GM12878 (cell line): ENCODE measurements around the gene FANCC. TPM values are rescaled to one million over a fixed set of nuclear protein-coding genes. Genes with fewer than 3 reads are reported as not detected.
"Not testable (repeated sequence)": the region's sequence is repeated elsewhere in the genome, so short reads cannot be mapped to it uniquely, and the experiment has no call there.

Experiments
- ATAC-seq: fragments of 200-7000 bp; cut with Tn5 transposase; 3 replicates; pipeline ENCODE4 v1.9.1; 2020; ENCODE audit warnings: mild to moderate bottlenecking, moderate library complexity
- BruUV-seq: library from RNA; stranded (reverse); fragments of 400-500 nt; replicated peaks from 2 replicates; lab custom pipeline; 2021; lab: Mats Ljungman, UMichigan
- CTCF ChIA-PET: fragments of 300-600 bp; sonication (Branson Sonifier 250); formaldehyde crosslinking; extraction: SDS; loops from one replicate; lab custom pipeline; 2021; ENCODE audit warnings: inconsistent platforms; lab: Yijun Ruan, JAX
- POLR2A ChIA-PET: fragments of 350-600 bp; formaldehyde crosslinking; extraction: SDS; loops from one replicate; lab custom pipeline; 2021; ENCODE audit warnings: inconsistent platforms; lab: Charles Lee
- RAD21 ChIA-PET: fragments of 300-600 bp; sonication (Branson Sonifier 250); formaldehyde crosslinking; loops from one replicate; lab custom pipeline; 2023; ENCODE audit warnings: antibody characterized with exemption; ENCODE audit not compliant: unreplicated experiment; lab: Charles Lee
- SMC1A ChIA-PET: fragments of 300-600 bp; sonication (Branson Sonifier 250); formaldehyde crosslinking; loops from one replicate; lab custom pipeline; 2023; ENCODE audit not compliant: unreplicated experiment, uncharacterized antibody; lab: Charles Lee
- DNase-seq: peaks from one replicate; pipeline ENCODE4 v3.0.0-alpha.2; 2011; ENCODE audit warnings: low read depth, low spot score
- FAIRE-seq: peaks from 3 replicates; lab custom pipeline; 2011; peaks lifted over from hg19 to GRCh38; lab: Jason Lieb, UNC
- H2AFZ ChIP-seq: 2 replicates; pipeline ENCODE4 v1.6.0; 2011; ENCODE audit warnings: low read depth, low read length, control low read depth; ENCODE audit not compliant: control insufficient read depth
- H3K27ac ChIP-seq: 2 replicates; pipeline ENCODE4 v1.5.1; 2011; ENCODE audit warnings: control low read depth; ENCODE audit not compliant: control insufficient read depth, insufficient read depth
- H3K27me3 ChIP-seq, 2 experiments: replicated peaks in 1 of 2; 2 replicates each; pipeline versions ENCODE4 v1.6.0 to v1.6.1; 2011; ENCODE audit warnings: low read length in 1 of 2; ENCODE audit not compliant: control insufficient read depth in 2 of 2, insufficient read depth in 2 of 2
- H3K36me3 ChIP-seq, 2 experiments: 2 replicates each; pipeline ENCODE4 v1.5.1; 2011; ENCODE audit warnings: low read length in 1 of 2; ENCODE audit not compliant: control insufficient read depth in 2 of 2, insufficient read depth in 2 of 2
- H3K4me1 ChIP-seq: 2 replicates; pipeline ENCODE4 v1.6.1; 2011; ENCODE audit warnings: mild to moderate bottlenecking, low read length, moderate library complexity, mixed read lengths; ENCODE audit not compliant: control insufficient read depth, insufficient read depth
- H3K4me2 ChIP-seq: 2 replicates; pipeline ENCODE4 v1.6.0; 2011; ENCODE audit warnings: control low read depth; ENCODE audit not compliant: control insufficient read depth, insufficient read depth
- H3K4me3 ChIP-seq: fragments of 200-600 bp; sonication (generic); 2 replicates; pipeline ENCODE4 v1.5.1; 2016
- H3K79me2 ChIP-seq: 2 replicates; pipeline ENCODE4 v1.6.0; 2011; ENCODE audit warnings: low read length; ENCODE audit not compliant: control insufficient read depth, insufficient read depth
- H3K9ac ChIP-seq: 2 replicates; pipeline ENCODE4 v1.8.0; 2011; ENCODE audit warnings: low read length, control low read depth, mixed read lengths; ENCODE audit not compliant: control insufficient read depth, insufficient read depth
- H3K9me3 ChIP-seq: replicated peaks from 3 replicates; pipeline ENCODE4 v1.5.1; 2011; ENCODE audit warnings: mild to moderate bottlenecking, low read length; ENCODE audit not compliant: control insufficient read depth, insufficient read depth
- H4K20me1 ChIP-seq: 2 replicates; pipeline ENCODE4 v1.6.0; 2011; ENCODE audit not compliant: control insufficient read depth, insufficient read depth
- BMI1 ChIP-seq: fragments of 450-650 bp; IDR thresholded peaks from 2 replicates; pipeline ENCODE4 v1.6.1; 2016; ENCODE audit warnings: mild to moderate bottlenecking, moderate library complexity, borderline replicate concordance
- CHD4 ChIP-seq: fragments of 200-600 bp; sonication (generic); IDR thresholded peaks from 2 replicates; pipeline ENCODE4 v1.6.1; 2016; ENCODE audit warnings: mild to moderate bottlenecking
- E4F1 ChIP-seq: fragments of 450-650 bp; IDR thresholded peaks from 2 replicates; pipeline ENCODE4 v1.6.1; 2018; ENCODE audit warnings: borderline replicate concordance, mild to moderate bottlenecking; ENCODE audit not compliant: partially characterized antibody
- FOXK2 ChIP-seq: fragments of 450-650 bp; IDR thresholded peaks from 2 replicates; pipeline ENCODE4 v1.6.1; 2017; ENCODE audit warnings: mild to moderate bottlenecking, moderate library complexity
- IKZF2 ChIP-seq, 2 experiments: fragments of 450-650 bp; IDR thresholded peaks; 2 replicates each; pipeline ENCODE4 v1.6.1; 2017; ENCODE audit warnings: mild to moderate bottlenecking in 2 of 2, moderate library complexity in 2 of 2
- RELA ChIP-seq: fragments of 450-650 bp; IDR thresholded peaks from 2 replicates; pipeline ENCODE4 v1.8.0; 2014; ENCODE audit warnings: borderline replicate concordance; ENCODE audit not compliant: partially characterized antibody
- SP1 ChIP-seq: IDR thresholded peaks from one replicate; pipeline ENCODE4 v1.6.1; 2011; ENCODE audit warnings: low read depth, low read length
- SREBF2 ChIP-seq: IDR thresholded peaks from 2 replicates; pipeline ENCODE4 v1.6.1; 2012; ENCODE audit warnings: mild to moderate bottlenecking, low read length
- STAT3 ChIP-seq: IDR thresholded peaks from 2 replicates; pipeline ENCODE4 v1.6.1; 2011; ENCODE audit warnings: low read depth, low read length, improper control_type of control experiment
- ZNF217 ChIP-seq: fragments of 450-650 bp; IDR thresholded peaks from 2 replicates; pipeline ENCODE4 v1.6.1; 2017; ENCODE audit warnings: antibody characterized with exemption, mild to moderate bottlenecking
- ZNF274 ChIP-seq: IDR thresholded peaks from one replicate; pipeline ENCODE4 v1.8.0; 2011; ENCODE audit not compliant: insufficient read length, insufficient read depth
- WGBS: methylation state at CpG from one replicate; pipeline ENCODE4 v1.1.6; 2016; ENCODE audit warnings: low lambda C conversion rate; ENCODE audit not compliant: insufficient replicate concordance, insufficient coverage; ENCODE audit errors: missing lambda C conversion rate; 5-methylcytosine and 5-hydroxymethylcytosine counted together
- in situ Hi-C: fragments of 300-500 bp; cut with MboI; formaldehyde crosslinking; loops from 9 replicates; pipeline ENCODE4 v1.14.3; 2018; ENCODE audit warnings: mixed read lengths
- intact Hi-C: fragments of 100-400 bp; cut with micrococcal nuclease; formaldehyde crosslinking; loops from one replicate; pipeline ENCODE4 v1.14.2; 2022; ENCODE audit not compliant: unreplicated experiment
- polyA plus RNA-seq, 11 experiments: library from polyadenylated mRNA; depleted of rRNA in 4 of 11; unstranded in 6 of 11; stranded (reverse) in 5 of 11; fragments of >200 nt; fragmentation: Nextera tagmentation in 4 of 11; fragmentation: Illumina TruSeq in 1 of 11; extraction: Ambion mirVana in 4 of 11; extraction: Trizol in 1 of 11; gene quantifications; 1 replicate in 1 of 11; 2 replicates in 10 of 11; pipeline versions ENCODE4 v1.2.1 to v1.2.3, GENCODE V29; 2011 to 2016; ENCODE audit warnings: inconsistent platforms in 2 of 11, missing spikeins in 2 of 11, low read depth in 1 of 11
- total RNA-seq, 4 experiments: library from RNA; depleted of rRNA in 3 of 4; stranded (reverse); fragments of >200 nt in 3 of 4; fragmentation: Illumina TruSeq in 1 of 4; extraction: Trizol in 1 of 4; gene quantifications; 2 replicates each; pipeline versions ENCODE4 v1.2.1 to v1.2.3, GENCODE V29; 2013 to 2021

FANCC gene
- total and polyA plus RNA-seq, 10 of the 15 experiments (the other 5 are each of a cell fraction or from before 2014, with no cell fraction given): 1.2 to 16.8 (median 10.5) TPM

- TF ChIP-seq RELA (no peak), SREBF2 (no peak), ZNF217 (no peak), ZNF274 (no peak)
Measured at GRCh38 chr9:95332860-95333259, 15.4 kb upstream of the FANCC start (continued).

GRCh38 chr9:95330720-95331404 is 13.4 kb upstream of the FANCC start:
- Histone ChIP-seq H3K27me3 (no peaks in the 10 kb centered on the region), H2AFZ (no peak overlapping the region), H3K4me1 (no peaks in the 10 kb centered on the region), H3K4me3 (no peak overlapping the region), H3K79me2 (no peaks in the 10 kb centered on the region), H3K36me3 (no peaks in the 10 kb centered on the region), H3K9me3 (peaks cover 1% of the 10 kb centered on the region; the same call in 2 of the 3 replicates), H4K20me1 (no peaks in the 10 kb centered on the region), H3K27ac (no peak overlapping the region), H3K4me2 (no peak overlapping the region), H3K9ac (no peak overlapping the region)
- ChIA-PET RAD21 (no interaction called here), SMC1A (no interaction called here), CTCF (no interaction called here), POLR2A (no interaction called here)
- 69% methylated on average over 5 of the region's 5 CpGs for WGBS
- no peak for TF ChIP-seq CHD4
- TF ChIP-seq BMI1: no peak
- no peak for TF ChIP-seq STAT3
- no peak for TF ChIP-seq E4F1
- no peak for TF ChIP-seq FOXK2
- no peak for TF ChIP-seq SP1
- no peak for TF ChIP-seq IKZF2 (IDR thresholded peaks at IDR 0.05)
- no TSS peak for BruUV-seq
- intact Hi-C loops (no loop called here), in situ Hi-C loops (no loop called here)
- DNase-seq (no peak), FAIRE-seq (no peak), ATAC-seq (no peak)

- ATAC-seq, BruUV-seq, H3K4me3 ChIP-seq, CTCF ChIA-PET, H2AFZ ChIP-seq, in situ Hi-C loops, H3K4me1 ChIP-seq, DNase-seq, H3K36me3 ChIP-seq, H3K27me3 ChIP-seq, H3K27ac ChIP-seq, H3K9ac ChIP-seq, H3K9me3 ChIP-seq, FAIRE-seq, H3K79me2 ChIP-seq, H4K20me1 ChIP-seq, intact Hi-C loops, H3K4me2 ChIP-seq: not testable (repeated sequence)
- whole genome bisulfite sequencing: 8% methylated on average over 5 of the region's 6 CpGs
- RAD21 ChIA-PET: interaction anchor here (1.1 kb wide), 1 partner anchor 12 kb away, joined by 3 read pairs; no protein-coding TSS in a partner anchor
- POLR2A ChIA-PET: interaction anchor here (0.9 kb wide), 1 partner anchor 43 kb away, joined by 4 read pairs; no protein-coding TSS in a partner anchor
- SMC1A ChIA-PET: interaction anchor here (0.6 to 1.0 kb wide), 3 partner anchors 54 to 842 kb away, joined by 3 read pairs; no protein-coding TSS in a partner anchor
Measured at GRCh38 chr9:95329061-95329460, 11.6 kb upstream of the FANCC start.
